Mesendoderm (in vitro differentiated cells): ENCODE results near the gene KRTAP10-4.

ENCODE experiments used
- DNase-seq: peaks from one replicate; pipeline ENCODE4 v3.0.0; 2013
- H2AK5ac ChIP-seq: 2 replicates; pipeline ENCODE4 v1.6.1; 2013; ENCODE audit warnings: low read length, inconsistent platforms
- H2BK120ac ChIP-seq: 2 replicates; pipeline ENCODE4 v1.6.1; 2013; ENCODE audit warnings: low read depth, mild to moderate bottlenecking, low read length, moderate library complexity, mixed read lengths
- H2BK15ac ChIP-seq: replicated peaks from 2 replicates; pipeline ENCODE4 v1.6.1; 2013; ENCODE audit warnings: low read depth, mild to moderate bottlenecking, moderate library complexity
- H2BK5ac ChIP-seq: 2 replicates; pipeline ENCODE4 v1.6.1; 2013; ENCODE audit warnings: low read length, inconsistent platforms
- H3K18ac ChIP-seq: 2 replicates; pipeline ENCODE4 v1.6.1; 2013; ENCODE audit warnings: mild to moderate bottlenecking, low read length, mixed read lengths
- H3K23ac ChIP-seq: one replicate; pipeline ENCODE4 v1.6.1; 2013; ENCODE audit warnings: low read length
- H3K27ac ChIP-seq: 2 replicates; pipeline ENCODE4 v1.5.1; 2013; ENCODE audit warnings: low read depth, mild to moderate bottlenecking, inconsistent platforms, low read length, moderate library complexity
- H3K27me3 ChIP-seq: 2 replicates; pipeline ENCODE4 v1.6.1; 2013; ENCODE audit warnings: low read length, control low read depth, mild to moderate bottlenecking, inconsistent platforms; ENCODE audit not compliant: insufficient read depth, poor library complexity
- H3K36me3 ChIP-seq: 2 replicates; pipeline ENCODE4 v1.6.1; 2013; ENCODE audit warnings: low read length, inconsistent platforms; ENCODE audit not compliant: control insufficient read depth, insufficient read depth
- H3K4ac ChIP-seq: one replicate; pipeline ENCODE4 v1.6.1; 2013; ENCODE audit warnings: low read depth, mild to moderate bottlenecking, low read length, moderate library complexity
- H3K4me1 ChIP-seq: 2 replicates; pipeline ENCODE4 v1.6.1; 2013; ENCODE audit warnings: low read depth, low read length, inconsistent platforms; ENCODE audit not compliant: control insufficient read depth
- H3K4me2 ChIP-seq: 2 replicates; pipeline ENCODE4 v1.6.1; 2013; ENCODE audit warnings: low read length
- H3K4me3 ChIP-seq: 2 replicates; pipeline ENCODE4 v1.5.1; 2013; ENCODE audit warnings: mild to moderate bottlenecking, low read length
- H3K56ac ChIP-seq: one replicate; pipeline ENCODE4 v1.6.1; 2013; ENCODE audit warnings: low read length
- H3K79me1 ChIP-seq: 2 replicates; pipeline ENCODE4 v1.6.1; 2013; ENCODE audit warnings: low read length, inconsistent platforms
- H3K79me2 ChIP-seq: 2 replicates; pipeline ENCODE4 v1.6.1; 2013; ENCODE audit warnings: mild to moderate bottlenecking, low read length; ENCODE audit not compliant: control insufficient read depth, insufficient read depth
- H3K9ac ChIP-seq: 2 replicates; pipeline ENCODE4 v1.6.1; 2013; ENCODE audit warnings: low read length, inconsistent platforms
- H4K5ac ChIP-seq: one replicate; pipeline ENCODE4 v1.6.1; 2013; ENCODE audit warnings: low read length
- H4K8ac ChIP-seq: one replicate; pipeline ENCODE4 v1.6.1; 2013; ENCODE audit warnings: low read depth, mild to moderate bottlenecking, control low read depth, low read length, moderate library complexity
- WGBS: extraction: QIAGEN DNeasy Blood & Tissue Kit; methylation state at CpG from one replicate; pipeline ENCODE4 v1.1.7; 2013; ENCODE audit warnings: low lambda C conversion rate, missing lambda C conversion rate; ENCODE audit not compliant: insufficient coverage; ENCODE audit errors: extremely low coverage; 5-methylcytosine and 5-hydroxymethylcytosine counted together

The KRTAP10-4 gene

DNA sequence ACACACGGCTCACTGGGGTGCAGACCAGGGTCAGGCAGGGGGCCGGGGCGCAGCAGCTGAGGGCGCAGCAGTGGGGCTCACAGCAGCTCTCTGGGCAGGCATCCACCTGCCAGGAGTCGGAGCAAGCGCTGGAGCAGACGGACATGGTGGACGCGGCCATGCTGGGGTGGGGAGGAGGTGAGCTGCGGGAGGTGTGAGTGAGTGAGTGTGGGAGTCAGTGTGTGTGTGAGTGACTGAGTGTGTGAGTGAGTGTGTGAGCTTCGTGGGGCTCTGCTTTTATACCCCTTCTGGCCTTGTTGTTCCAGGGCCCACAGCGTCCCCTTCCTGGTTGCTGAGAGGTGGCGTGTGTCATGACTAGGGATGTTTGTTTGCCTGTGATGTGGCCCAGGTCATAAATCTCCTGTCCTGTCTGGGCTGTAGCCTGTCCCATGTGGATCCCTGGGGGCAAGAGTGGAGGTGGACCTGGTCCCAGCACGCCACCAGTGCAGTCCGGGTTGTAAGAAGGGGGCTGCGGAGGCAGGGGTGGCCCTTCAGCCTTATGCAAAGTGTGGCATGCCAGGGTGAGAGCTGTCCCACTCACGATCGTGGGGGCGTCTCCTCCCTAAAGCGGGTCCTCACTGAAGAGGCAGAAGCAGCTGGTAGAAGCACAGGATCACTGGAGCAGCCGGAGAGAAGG, 33.4 kb upstream of the KRTAP10-4 start, which contains the start of gene KRTAP10-1:
TSS of gene KRTAP10-1 (minus strand) at position 205 of the 676 bp plus-strand sequence. CDS start at position 160, 45 bp downstream.
- no CpG with 5 or more reads among the region's 21 CpGs for WGBS
- H3K4ac ChIP-seq = no peak within 1 kb of the TSS
- no peak within 1 kb of the TSS for H4K5ac ChIP-seq
- no peaks in the 10 kb centered on the region for H3K79me2 ChIP-seq
- H3K9ac ChIP-seq = no peak within 1 kb of the TSS
- no peak within 1 kb of the TSS for H3K27ac ChIP-seq
- no peaks in the 10 kb centered on the region for H3K79me1 ChIP-seq
- no peak within 1 kb of the TSS for H2AK5ac ChIP-seq
- H3K56ac ChIP-seq = no peak within 1 kb of the TSS
- no peak within 1 kb of the TSS for H3K4me3 ChIP-seq
- DNase-seq = no peak
- H3K4me1 ChIP-seq = no peaks in the 10 kb centered on the region
- no peaks in the 10 kb centered on the region for H3K36me3 ChIP-seq
- H4K8ac ChIP-seq = no peak within 1 kb of the TSS
- H3K18ac ChIP-seq = no peak within 1 kb of the TSS
- no peak within 1 kb of the TSS for H2BK5ac ChIP-seq
- H3K23ac ChIP-seq = no peak within 1 kb of the TSS
- H3K4me2 ChIP-seq = no peak within 1 kb of the TSS
- no peaks in the 10 kb centered on the region for H3K27me3 ChIP-seq
- no peak within 1 kb of the TSS for H2BK120ac ChIP-seq
- H2BK15ac ChIP-seq = no peak within 1 kb of the TSS

DNA sequence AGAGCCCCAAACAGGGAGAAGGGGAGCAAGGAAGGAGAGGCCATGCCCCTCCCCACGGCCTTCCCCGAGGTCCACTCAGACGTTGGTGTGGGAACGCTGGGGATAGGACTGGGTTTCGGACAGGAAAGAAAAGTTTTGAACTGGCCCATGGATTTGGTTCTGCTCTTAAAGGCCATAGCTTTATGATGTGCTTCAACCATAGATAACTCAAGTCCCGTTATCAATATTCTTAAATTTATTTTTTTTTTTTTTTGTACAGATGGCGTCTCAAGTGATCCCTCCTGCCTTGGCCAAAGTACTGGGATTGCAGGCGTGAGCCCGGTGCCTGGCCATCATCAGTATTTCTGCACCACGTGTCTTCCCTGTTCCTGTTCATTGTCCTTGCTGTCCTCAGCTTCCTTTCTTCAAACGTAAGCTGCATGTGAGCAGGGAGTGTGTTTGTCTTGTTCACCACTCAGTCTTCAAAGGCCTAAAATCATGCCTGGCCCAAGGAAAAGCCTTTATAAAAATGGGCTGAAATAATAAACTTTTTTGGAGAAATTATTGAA, 32.7 kb upstream of the KRTAP10-4 start:
- Histone ChIP-seq H3K79me2 (no peaks in the 10 kb centered on the region), H3K27ac (no peak overlapping the region), H2BK15ac (no peak overlapping the region), H2BK5ac (no peak overlapping the region), H3K36me3 (no peaks in the 10 kb centered on the region), H3K79me1 (no peaks in the 10 kb centered on the region), H3K4me1 (no peaks in the 10 kb centered on the region), H3K23ac (no peak overlapping the region), H3K56ac (no peak overlapping the region), H3K4ac (no peak overlapping the region), H4K5ac (no peak overlapping the region), H2AK5ac (no peak overlapping the region), H2BK120ac (no peak overlapping the region), H3K18ac (no peak overlapping the region), H3K4me3 (no peak overlapping the region), H3K9ac (no peak overlapping the region), H3K4me2 (no peak overlapping the region), H3K27me3 (no peaks in the 10 kb centered on the region), H4K8ac (no peak overlapping the region)
- DNase-seq = no peak
- no CpG with 5 or more reads among the region's 11 CpGs for WGBS

DNA sequence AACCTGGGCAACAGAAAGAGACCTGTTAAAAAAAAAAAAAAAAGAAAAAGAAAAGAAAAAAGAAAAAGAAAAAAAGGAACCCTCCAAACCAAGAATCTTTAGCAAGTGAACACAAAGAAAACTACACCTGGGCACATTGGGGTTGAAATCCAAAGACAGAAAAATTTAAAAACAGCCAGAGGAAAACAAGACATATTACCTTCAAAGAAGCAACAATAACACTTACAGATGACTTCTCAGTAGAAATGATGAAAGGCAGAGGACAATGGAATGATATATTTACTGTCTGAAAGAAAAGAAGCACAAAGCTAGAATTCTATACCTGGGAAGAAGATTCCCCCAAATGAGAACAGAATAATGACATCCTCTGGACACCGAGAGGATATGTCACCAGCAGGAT, 30.8 kb upstream of the KRTAP10-4 start:
- H2BK15ac ChIP-seq = no peak overlapping the region
- H3K4ac ChIP-seq = no peak overlapping the region
- no peaks in the 10 kb centered on the region for H3K79me1 ChIP-seq
- no peak overlapping the region for H3K23ac ChIP-seq
- H3K4me2 ChIP-seq = no peak overlapping the region
- H3K27me3 ChIP-seq = no peaks in the 10 kb centered on the region
- no peaks in the 10 kb centered on the region for H3K79me2 ChIP-seq
- H3K27ac ChIP-seq = no peak overlapping the region
- no peak overlapping the region for H2BK5ac ChIP-seq
- no CpG with 5 or more reads among the region's 1 CpG for WGBS
- H2BK120ac ChIP-seq = no peak overlapping the region
- no peak overlapping the region for H3K18ac ChIP-seq
- H3K36me3 ChIP-seq = no peaks in the 10 kb centered on the region
- no peak overlapping the region for H2AK5ac ChIP-seq
- H3K4me3 ChIP-seq = no peak overlapping the region
- H3K56ac ChIP-seq = no peak overlapping the region
- H3K4me1 ChIP-seq = no peaks in the 10 kb centered on the region
- no peak for DNase-seq
- H4K8ac ChIP-seq = no peak overlapping the region
- no peak overlapping the region for H3K9ac ChIP-seq
- H4K5ac ChIP-seq = no peak overlapping the region

DNA sequence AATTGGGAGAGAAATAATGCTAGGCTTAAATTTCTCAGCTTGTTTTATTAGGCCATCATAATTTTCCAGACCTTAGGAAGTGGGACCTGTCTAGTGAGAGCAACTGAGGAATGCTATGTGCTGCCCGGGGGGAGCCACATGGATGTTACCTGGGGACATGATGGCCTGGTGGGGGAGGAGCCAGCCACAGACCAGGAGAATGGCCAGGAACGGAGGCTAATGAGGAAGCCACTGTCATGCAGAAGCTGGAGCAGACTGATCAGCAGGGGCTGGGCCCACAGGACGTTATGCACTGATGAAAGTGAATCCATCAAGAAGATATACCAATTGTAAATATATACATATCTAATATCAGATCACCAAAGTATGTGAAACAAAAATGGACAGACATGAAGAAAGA, 29.0 kb upstream of the KRTAP10-4 start:
- no CpG with 5 or more reads among the region's 3 CpGs for WGBS
- no peak overlapping the region for H3K4me3 ChIP-seq

DNA sequence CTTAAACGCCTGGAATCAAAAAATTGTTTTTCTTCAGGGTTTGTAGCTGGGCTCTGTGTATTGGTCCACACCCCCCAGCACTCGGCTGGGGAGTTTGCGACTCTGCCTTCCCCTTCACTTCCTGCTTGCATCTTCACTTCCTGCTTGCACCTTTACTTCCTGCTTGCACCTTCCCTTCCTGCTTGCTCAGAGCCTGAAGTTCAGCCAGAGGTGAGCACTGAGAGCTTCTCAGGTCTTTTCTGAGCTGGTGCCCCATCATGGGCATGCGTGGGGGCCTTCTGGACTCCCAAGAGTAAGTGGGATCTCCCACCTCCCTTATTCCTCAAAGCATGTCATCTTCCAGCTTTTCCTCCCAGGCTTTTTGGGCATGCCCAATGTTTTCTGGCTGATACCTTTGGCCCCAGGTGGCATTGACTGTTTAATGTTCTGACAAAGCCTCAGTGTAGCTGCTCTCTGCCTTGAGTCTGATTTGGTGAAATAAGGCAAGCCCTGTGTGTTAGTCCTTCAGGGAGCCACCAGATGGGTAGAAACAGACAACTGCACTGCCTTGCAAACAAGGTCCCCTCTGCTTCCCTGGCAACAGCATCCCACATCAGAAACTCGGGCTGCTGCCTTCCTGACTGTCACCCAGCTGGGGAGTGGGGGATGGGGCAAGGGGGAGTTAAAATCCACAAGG, 25.7 kb upstream of the KRTAP10-4 start:
- WGBS = no CpG with 5 or more reads among the region's 5 CpGs
- Histone ChIP-seq H2AK5ac (no peak overlapping the region), H2BK15ac (no peak overlapping the region)

More for the DNA sequence above, 29.0 kb upstream of the KRTAP10-4 start:
- Histone ChIP-seq H3K79me1 (no peaks in the 10 kb centered on the region), H3K36me3 (no peaks in the 10 kb centered on the region), H3K27me3 (no peaks in the 10 kb centered on the region), H3K27ac (no peak overlapping the region), H2BK120ac (no peak overlapping the region), H3K4me2 (no peak overlapping the region), H3K23ac (no peak overlapping the region), H3K18ac (no peak overlapping the region), H3K4me1 (peaks cover 9% of the 10 kb centered on the region), H4K8ac (no peak overlapping the region), H2BK15ac (no peak overlapping the region), H3K79me2 (no peaks in the 10 kb centered on the region), H4K5ac (no peak overlapping the region), H3K9ac (no peak overlapping the region), H2AK5ac (no peak overlapping the region), H2BK5ac (no peak overlapping the region), H3K4ac (no peak overlapping the region), H3K56ac (no peak overlapping the region)
- no peak for DNase-seq

More for the DNA sequence above, 25.7 kb upstream of the KRTAP10-4 start:
- H3K79me1 ChIP-seq = no peaks in the 10 kb centered on the region
- no peak overlapping the region for H3K56ac ChIP-seq
- no peak overlapping the region for H2BK5ac ChIP-seq
- no peak overlapping the region for H3K9ac ChIP-seq
- DNase-seq = peak; percentile 28
- peaks cover 9% of the 10 kb centered on the region for H3K4me1 ChIP-seq
- no peak overlapping the region for H2BK120ac ChIP-seq
- H3K4me3 ChIP-seq = no peak overlapping the region
- no peak overlapping the region for H3K18ac ChIP-seq
- H3K36me3 ChIP-seq = no peaks in the 10 kb centered on the region
- no peak overlapping the region for H3K4me2 ChIP-seq
- peak overlapping the region; percentile 46 for H3K4ac ChIP-seq
- H4K8ac ChIP-seq = no peak overlapping the region
- no peak overlapping the region for H3K27ac ChIP-seq
- H3K27me3 ChIP-seq = no peaks in the 10 kb centered on the region
- H3K23ac ChIP-seq = no peak overlapping the region
- H3K79me2 ChIP-seq = no peaks in the 10 kb centered on the region
- no peak overlapping the region for H4K5ac ChIP-seq
